Measurements from ENCODE around the gene SCAMP3. TPM values are rescaled to one million over a fixed set of nuclear protein-coding genes. Genes with fewer than 3 reads are reported as not detected.
A peak's percentile ranks its signal among the peaks of the same experiment; 100 is the strongest.

Gene SCAMP3
- total and polyA plus RNA-seq, 10 of the 15 experiments (the other 5 are each of a cell fraction or from before 2014, with no cell fraction given), result 17.2 to 133 (median 87.3) TPM

GRCh38 chr1:155244368-155245162 lies 17.6 kb downstream of the SCAMP3 start (continued):
- TF ChIP-seq SMAD5 (IDR thresholded peaks at IDR 0.05; ENCODE audit: low read depth) (peak; percentile 86), BCL3 (IDR thresholded peaks at IDR 0.05; ENCODE audit: borderline replicate concordance, insufficient read depth, low read depth, low read length, poor library complexity, severe bottlenecking) (peak; percentile 69), NR2C2 (IDR thresholded peaks at IDR 0.05; ENCODE audit: borderline replicate concordance, control insufficient read depth, insufficient read length, low read depth) (no peak), TCF3 (IDR thresholded peaks at IDR 0.05; ENCODE audit: borderline replicate concordance, insufficient read depth, low read depth, low read length) (peak; percentile 88; the same call in 1 of the 2 replicates), TAF1 (IDR thresholded peaks at IDR 0.05; ENCODE audit: borderline replicate concordance, low read depth, low read length) (peak; percentile 86), BMI1 (IDR thresholded peaks at IDR 0.05; ENCODE audit: borderline replicate concordance) (no peak), IRF3 (IDR thresholded peaks at IDR 0.05) (peak; percentile 74), MEF2B (IDR thresholded peaks at IDR 0.05; ENCODE audit: partially characterized antibody, poor library complexity, severe bottlenecking) (peak; percentile 90)

Measured in GM12878 (cell line).